HG02970 (cell line): Measurements from ENCODE around the gene PRPS1.
A peak's percentile ranks its signal among the peaks of the same experiment; 100 is the strongest.
"Not testable (repeated sequence)": the region's sequence is repeated elsewhere in the genome, so short reads cannot be mapped to it uniquely, and the experiment has no call there.

ENCODE experiments used
- ATAC-seq: cut with Tn5 transposase; IDR thresholded peaks from one replicate; pipeline ENCODE4 v1.9.1; 2021; ENCODE audit warnings: mild to moderate bottlenecking, moderate library complexity, moderate number of reproducible peaks; ENCODE audit not compliant: unreplicated experiment, low FRiP score

Gene PRPS1

GRCh38 chrX:107628662-107629539 is 591 bp downstream of the PRPS1 start:
- ATAC-seq: peak; percentile 27

- ATAC-seq: no peak
Measured at GRCh38 chrX:107629540-107629909, 1.2 kb downstream of the PRPS1 start.

GRCh38 chrX:107630031-107630689 is 1.9 kb downstream of the PRPS1 start:
- ATAC-seq: no peak

GRCh38 chrX:107632346-107632745 is 4.0 kb downstream of the PRPS1 start:
- no peak for ATAC-seq

GRCh38 chrX:107646735-107647134 is 18.4 kb downstream of the PRPS1 start:
- no peak for ATAC-seq

GRCh38 chrX:107648332-107648731 is 20.0 kb downstream of the PRPS1 start:
- no peak for ATAC-seq

- no peak for ATAC-seq
Measured at GRCh38 chrX:107654566-107654871, 26.2 kb downstream of the PRPS1 start.

GRCh38 chrX:107654872-107655761 is 26.8 kb downstream of the PRPS1 start:
- no peak for ATAC-seq

GRCh38 chrX:107656978-107657377 is 28.7 kb downstream of the PRPS1 start:
- no peak for ATAC-seq

- no peak for ATAC-seq
Measured at GRCh38 chrX:107658660-107659059, 30.4 kb downstream of the PRPS1 start.

- ATAC-seq: no peak
Measured at GRCh38 chrX:107659286-107659685, 31.0 kb downstream of the PRPS1 start.

- ATAC-seq: no peak
Measured at GRCh38 chrX:107659768-107660167, 31.5 kb downstream of the PRPS1 start.

GRCh38 chrX:107662145-107662544 is 33.8 kb downstream of the PRPS1 start:
- ATAC-seq: no peak

GRCh38 chrX:107662824-107663223 is 34.5 kb downstream of the PRPS1 start:
- ATAC-seq: no peak

- ATAC-seq: no peak
Measured at GRCh38 chrX:107666931-107667330, 38.6 kb downstream of the PRPS1 start.

GRCh38 chrX:107667426-107667825 is 39.1 kb downstream of the PRPS1 start:
- ATAC-seq: no peak

GRCh38 chrX:107668710-107669109 is 40.4 kb downstream of the PRPS1 start:
- not testable (repeated sequence) for ATAC-seq

GRCh38 chrX:107669261-107669660 is 41.0 kb downstream of the PRPS1 start:
- ATAC-seq: no peak

- no peak for ATAC-seq
Measured at GRCh38 chrX:107669885-107670628, 41.7 kb downstream of the PRPS1 start.

GRCh38 chrX:107671256-107671655 is 42.9 kb downstream of the PRPS1 start:
- not testable (repeated sequence) for ATAC-seq
